Ishikawa (cell line): ENCODE results near the gene ZNF283.
A peak's percentile ranks its signal among the peaks of the same experiment; 100 is the strongest.

Experiments
- CEBPB ChIP-seq: IDR thresholded peaks from 2 replicates; pipeline ENCODE4 v1.6.1; 2012
- CREB1 ChIP-seq: IDR thresholded peaks from 2 replicates; pipeline ENCODE4 v1.6.1; 2012; ENCODE audit warnings: low read depth
- EGR1 ChIP-seq: IDR thresholded peaks from 2 replicates; pipeline ENCODE4 v1.6.1; 2012
- EP300 ChIP-seq: IDR thresholded peaks from 2 replicates; pipeline ENCODE4 v1.6.1; 2012; ENCODE audit warnings: borderline replicate concordance
- MAX ChIP-seq: IDR thresholded peaks from 2 replicates; pipeline ENCODE4 v1.6.1; 2012
- RAD21 ChIP-seq: IDR thresholded peaks from 2 replicates; pipeline ENCODE4 v1.6.1; 2012; ENCODE audit warnings: low read depth
- USF1 ChIP-seq: IDR thresholded peaks from 2 replicates; pipeline ENCODE4 v1.6.1; 2012
- YY1 ChIP-seq: IDR thresholded peaks from 2 replicates; pipeline ENCODE4 v1.6.1; 2012; ENCODE audit warnings: low read depth
- TF ChIP-seq, protein P1 (sequence below): IDR thresholded peaks from 2 replicates; pipeline ENCODE4 v1.6.1; 2012; ENCODE audit warnings: low read depth, mild to moderate bottlenecking

DNA sequence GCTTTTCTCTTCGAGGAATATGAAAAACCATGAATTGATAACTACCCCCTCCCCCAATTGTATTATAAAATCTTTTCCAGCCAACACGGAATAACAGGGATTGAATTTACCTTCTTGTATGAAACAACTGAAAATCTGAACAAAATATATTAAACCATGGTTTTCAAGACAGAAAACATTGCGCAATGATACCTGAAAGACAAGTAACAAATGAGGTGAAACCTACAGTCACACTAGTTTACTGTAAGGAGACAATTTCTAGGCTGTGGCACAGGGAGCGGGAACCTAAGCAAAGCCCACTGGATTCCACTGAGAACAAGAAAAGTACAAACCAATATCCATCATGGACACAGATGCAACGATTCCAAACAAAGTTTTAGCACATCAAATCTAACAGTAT, 53.4 kb downstream of the ZNF283 start:
- TF ChIP-seq EP300: no peak
- no peak for TF ChIP-seq USF1
- no peak for TF ChIP-seq RAD21
- TF ChIP-seq, protein P1, sequence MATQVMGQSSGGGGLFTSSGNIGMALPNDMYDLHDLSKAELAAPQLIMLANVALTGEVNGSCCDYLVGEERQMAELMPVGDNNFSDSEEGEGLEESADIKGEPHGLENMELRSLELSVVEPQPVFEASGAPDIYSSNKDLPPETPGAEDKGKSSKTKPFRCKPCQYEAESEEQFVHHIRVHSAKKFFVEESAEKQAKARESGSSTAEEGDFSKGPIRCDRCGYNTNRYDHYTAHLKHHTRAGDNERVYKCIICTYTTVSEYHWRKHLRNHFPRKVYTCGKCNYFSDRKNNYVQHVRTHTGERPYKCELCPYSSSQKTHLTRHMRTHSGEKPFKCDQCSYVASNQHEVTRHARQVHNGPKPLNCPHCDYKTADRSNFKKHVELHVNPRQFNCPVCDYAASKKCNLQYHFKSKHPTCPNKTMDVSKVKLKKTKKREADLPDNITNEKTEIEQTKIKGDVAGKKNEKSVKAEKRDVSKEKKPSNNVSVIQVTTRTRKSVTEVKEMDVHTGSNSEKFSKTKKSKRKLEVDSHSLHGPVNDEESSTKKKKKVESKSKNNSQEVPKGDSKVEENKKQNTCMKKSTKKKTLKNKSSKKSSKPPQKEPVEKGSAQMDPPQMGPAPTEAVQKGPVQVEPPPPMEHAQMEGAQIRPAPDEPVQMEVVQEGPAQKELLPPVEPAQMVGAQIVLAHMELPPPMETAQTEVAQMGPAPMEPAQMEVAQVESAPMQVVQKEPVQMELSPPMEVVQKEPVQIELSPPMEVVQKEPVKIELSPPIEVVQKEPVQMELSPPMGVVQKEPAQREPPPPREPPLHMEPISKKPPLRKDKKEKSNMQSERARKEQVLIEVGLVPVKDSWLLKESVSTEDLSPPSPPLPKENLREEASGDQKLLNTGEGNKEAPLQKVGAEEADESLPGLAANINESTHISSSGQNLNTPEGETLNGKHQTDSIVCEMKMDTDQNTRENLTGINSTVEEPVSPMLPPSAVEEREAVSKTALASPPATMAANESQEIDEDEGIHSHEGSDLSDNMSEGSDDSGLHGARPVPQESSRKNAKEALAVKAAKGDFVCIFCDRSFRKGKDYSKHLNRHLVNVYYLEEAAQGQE: no peak
- TF ChIP-seq YY1: no peak
- TF ChIP-seq CEBPB: 0 out of 2 replicates have a peak, but pooled peaks have one; percentile 35
- TF ChIP-seq EGR1: no peak
- TF ChIP-seq MAX: no peak
- no peak for TF ChIP-seq CREB1
